ENCODE measurements around the gene SUPT6H. TPM values are rescaled to one million over a fixed set of nuclear protein-coding genes. Genes with fewer than 3 reads are reported as not detected.
"Not testable (repeated sequence)": the region's sequence is repeated elsewhere in the genome, so short reads cannot be mapped to it uniquely, and the experiment has no call there.

SUPT6H gene
- total and polyA plus RNA-seq, 5 donors, result 32.7 to 49.0 (median 45.9) TPM

GRCh38 chr17:28720997-28721329, 59.0 kb downstream of the SUPT6H start:
- peak in 1 of 3 donors; percentile 50 for DNase-seq
- H3K27ac ChIP-seq (ENCODE audit: low read length); H3K4me1 ChIP-seq (ENCODE audit: control insufficient read depth, insufficient read depth, low read length); H3K9me3 ChIP-seq (ENCODE audit: control insufficient read depth, low read length); ATAC-seq; H3K27me3 ChIP-seq (ENCODE audit: control insufficient read depth, insufficient read depth): not testable (repeated sequence)
- H3K4me3 ChIP-seq (ENCODE audit: low read length), result peak overlapping the region; percentile 75
- 37% methylated on average over 19 of the region's 19 CpGs for WGBS
- intact Hi-C loops (cut with DNase I), result loop anchor here in 1 of 4 donors (10.0 kb wide), 2 partner anchors 194 to 394 kb away; no protein-coding TSS in a partner anchor

GRCh38 chr17:28722417-28723158, 60.6 kb downstream of the SUPT6H start:
- peaks cover 6% of the 10 kb centered on the region for H3K4me1 ChIP-seq (ENCODE audit: control insufficient read depth, insufficient read depth, low read length)
- no peaks in the 10 kb centered on the region for H3K27me3 ChIP-seq (ENCODE audit: control insufficient read depth, insufficient read depth)
- peak in 1 of 3 donors; percentile 4 for DNase-seq
- intact Hi-C loops (cut with DNase I), result loop anchor here in 1 of 4 donors (10.0 kb wide), 2 partner anchors 192 to 392 kb away; no protein-coding TSS in a partner anchor
- no peaks in the 10 kb centered on the region for H3K9me3 ChIP-seq (ENCODE audit: control insufficient read depth, low read length)
- H3K4me3 ChIP-seq (ENCODE audit: low read length), result no peak overlapping the region
- WGBS, result 71% methylated on average over 7 of the region's 7 CpGs
- no peak for ATAC-seq
- H3K27ac ChIP-seq (ENCODE audit: low read length), result no peak overlapping the region

GRCh38 chr17:28723159-28723835, 61.3 kb downstream of the SUPT6H start:
- ATAC-seq (no peak), DNase-seq (peak in 1 of 3 donors; percentile 20)
- WGBS, result 76% methylated on average over 6 of the region's 6 CpGs
- Histone ChIP-seq H3K4me1 (ENCODE audit: control insufficient read depth, insufficient read depth, low read length) (peaks cover 6% of the 10 kb centered on the region), H3K9me3 (ENCODE audit: control insufficient read depth, low read length) (no peaks in the 10 kb centered on the region), H3K4me3 (ENCODE audit: low read length) (no peak overlapping the region), H3K27ac (ENCODE audit: low read length) (no peak overlapping the region), H3K27me3 (ENCODE audit: control insufficient read depth, insufficient read depth) (no peaks in the 10 kb centered on the region)
- intact Hi-C loops (cut with DNase I), result loop anchor here in 1 of 4 donors (10.0 kb wide), 2 partner anchors 192 to 392 kb away; no protein-coding TSS in a partner anchor

- H3K4me3 ChIP-seq (ENCODE audit: low read length); H3K9me3 ChIP-seq (ENCODE audit: control insufficient read depth, low read length); H3K27ac ChIP-seq (ENCODE audit: low read length); H3K27me3 ChIP-seq (ENCODE audit: control insufficient read depth, insufficient read depth); H3K4me1 ChIP-seq (ENCODE audit: control insufficient read depth, insufficient read depth, low read length); ATAC-seq: not testable (repeated sequence)
- WGBS, result 74% methylated on average over 4 of the region's 4 CpGs
- peak in 1 of 3 donors; percentile 20 for DNase-seq
- intact Hi-C loops (cut with DNase I), result loop anchor here in 1 of 4 donors (10.0 kb wide), 2 partner anchors 191 to 391 kb away; no protein-coding TSS in a partner anchor
Observed at GRCh38 chr17:28723836-28724499, 62.0 kb downstream of the SUPT6H start.

- intact Hi-C loops (cut with DNase I), result loop anchor here in 2 of 4 donors (5.0 to 10.0 kb wide), 3 partner anchors 190 to 390 kb away; partner anchors contain the start of gene PHF12 (in 1 of the 2)
- 80% methylated on average over 10 of the region's 10 CpGs for WGBS
- DNase-seq, result peak in 2 of 3 donors; percentile 20 to 45
- Histone ChIP-seq H3K27ac (ENCODE audit: low read length) (peak overlapping the region; percentile 24), H3K4me1 (ENCODE audit: control insufficient read depth, insufficient read depth, low read length) (peaks cover 6% of the 10 kb centered on the region), H3K27me3 (ENCODE audit: control insufficient read depth, insufficient read depth) (no peaks in the 10 kb centered on the region), H3K9me3 (ENCODE audit: control insufficient read depth, low read length) (no peaks in the 10 kb centered on the region), H3K4me3 (ENCODE audit: low read length) (no peak overlapping the region)
- no peak for ATAC-seq
Observed at GRCh38 chr17:28724500-28725165, 62.6 kb downstream of the SUPT6H start.

GRCh38 chr17:28725166-28725659, 63.2 kb downstream of the SUPT6H start:
- Histone ChIP-seq H3K4me1 (ENCODE audit: control insufficient read depth, insufficient read depth, low read length) (peaks cover 6% of the 10 kb centered on the region), H3K27ac (ENCODE audit: low read length) (peak overlapping the region; percentile 24)
- 20% methylated on average over 20 of the region's 20 CpGs for WGBS

GRCh38 chr17:28725660-28726225, 63.7 kb downstream of the SUPT6H start:
- 1% methylated on average over 45 of the region's 45 CpGs for WGBS
- DNase-seq, result peak in 1 of 3 donors; percentile 90
- Histone ChIP-seq H3K27ac (ENCODE audit: low read length) (no peak overlapping the region), H3K9me3 (ENCODE audit: control insufficient read depth, low read length) (no peaks in the 10 kb centered on the region), H3K27me3 (ENCODE audit: control insufficient read depth, insufficient read depth) (no peaks in the 10 kb centered on the region), H3K4me3 (ENCODE audit: low read length) (peak overlapping the region; percentile 52), H3K4me1 (ENCODE audit: control insufficient read depth, insufficient read depth, low read length) (peaks cover 6% of the 10 kb centered on the region)
- ATAC-seq, result peak in 1 of 2 donors; percentile 46
- intact Hi-C loops (cut with DNase I), result loop anchor here in 2 of 4 donors (2.0 to 10.0 kb wide), 4 partner anchors 25 to 389 kb away; partner anchors contain the start of gene PHF12 (in 1 of the 2)

More at GRCh38 chr17:28725166-28725659, 63.2 kb downstream of the SUPT6H start:
- Histone ChIP-seq H3K4me3 (ENCODE audit: low read length) (no peak overlapping the region), H3K9me3 (ENCODE audit: control insufficient read depth, low read length) (no peaks in the 10 kb centered on the region), H3K27me3 (ENCODE audit: control insufficient read depth, insufficient read depth) (no peaks in the 10 kb centered on the region)
- intact Hi-C loops (cut with DNase I), result loop anchor here in 2 of 4 donors (5.0 to 10.0 kb wide), 3 partner anchors 190 to 390 kb away; partner anchors contain the start of gene PHF12 (in 1 of the 2)
- DNase-seq (peak in 1 of 3 donors; percentile 33), ATAC-seq (no peak)

GRCh38 chr17:28726226-28726626, 64.2 kb downstream of the SUPT6H start, which contains the start of gene TLCD1:
Gene TLCD1 (minus strand): TSS chr17:28726233. CDS start chr17:28726097, 136 bp downstream.
- ATAC-seq, result peak; percentile 59 to 64
- Histone ChIP-seq H3K9me3 (ENCODE audit: control insufficient read depth, low read length) (no peaks in the 10 kb centered on the region), H3K27me3 (ENCODE audit: control insufficient read depth, insufficient read depth) (no peaks in the 10 kb centered on the region), H3K4me3 (ENCODE audit: low read length) (peak within 1 kb of the TSS; percentile 52), H3K27ac (ENCODE audit: low read length) (peak within 1 kb of the TSS; percentile 24), H3K4me1 (ENCODE audit: control insufficient read depth, insufficient read depth, low read length) (peaks cover 6% of the 10 kb centered on the region)
- DNase-seq, result peak; percentile 79 to 90 (median 90)
- intact Hi-C loops (cut with DNase I), result loop anchor here in 2 of 4 donors (2.0 to 10.0 kb wide), 4 partner anchors 25 to 389 kb away; partner anchors contain the start of gene PHF12 (in 1 of the 2)
- under 1% methylated on average over 47 of the region's 49 CpGs for WGBS

- no peaks in the 10 kb centered on the region for H3K27me3 ChIP-seq (ENCODE audit: control insufficient read depth, insufficient read depth)
- WGBS, result under 1% methylated on average over 57 of the region's 57 CpGs
- peak overlapping the region; percentile 0 for H3K27ac ChIP-seq (ENCODE audit: low read length)
- no peaks in the 10 kb centered on the region for H3K9me3 ChIP-seq (ENCODE audit: control insufficient read depth, low read length)
- intact Hi-C loops (cut with DNase I), result loop anchor here in 2 of 4 donors (2.0 to 10.0 kb wide), 4 partner anchors 24 to 388 kb away; partner anchors contain the start of gene PHF12 (in 1 of the 2)
- DNase-seq (peak; percentile 91 to 97 (median 96)), ATAC-seq (peak; percentile 75 to 79)
- peak overlapping the region; percentile 52 for H3K4me3 ChIP-seq (ENCODE audit: low read length)
- H3K4me1 ChIP-seq (ENCODE audit: control insufficient read depth, insufficient read depth, low read length), result peaks cover 3% of the 10 kb centered on the region
Observed at GRCh38 chr17:28726627-28727491, 64.9 kb downstream of the SUPT6H start.

Measured in right cardiac atrium (tissue), 5 donors.